ENCODE results near the gene SURF4. TPM values are rescaled to one million over a fixed set of nuclear protein-coding genes. Genes with fewer than 3 reads are reported as not detected.
A peak's percentile ranks its signal among the peaks of the same experiment; 100 is the strongest.

Gene SURF4
- total RNA-seq, 1 donor from 2014 or later, result 126 TPM

DNA sequence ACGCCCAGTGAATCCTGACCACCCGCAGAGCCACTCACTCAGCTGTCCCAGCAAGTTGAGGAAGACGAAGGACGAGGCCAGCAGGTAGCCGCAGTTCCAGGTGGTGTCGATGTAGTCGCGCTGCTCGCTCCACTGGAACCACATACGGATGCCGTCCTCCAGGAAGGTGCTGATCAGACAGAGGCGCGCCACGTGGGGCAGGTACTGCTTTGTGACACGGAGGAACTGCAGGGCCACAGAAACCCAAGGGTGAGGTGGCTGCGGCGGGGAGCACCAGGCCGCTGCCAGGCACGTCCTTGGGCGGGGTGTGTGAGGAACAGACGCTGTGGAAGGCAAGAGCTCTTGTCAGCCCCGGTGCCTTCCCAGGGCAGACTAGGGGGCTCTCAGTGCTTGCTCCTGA, 8.6 kb downstream of the SURF4 start:
- H3K4me1 ChIP-seq, result peaks cover 55% of the 10 kb centered on the region
- H3K36me3 ChIP-seq, result peaks cover 92% of the 10 kb centered on the region
- TF ChIP-seq, protein P1, sequence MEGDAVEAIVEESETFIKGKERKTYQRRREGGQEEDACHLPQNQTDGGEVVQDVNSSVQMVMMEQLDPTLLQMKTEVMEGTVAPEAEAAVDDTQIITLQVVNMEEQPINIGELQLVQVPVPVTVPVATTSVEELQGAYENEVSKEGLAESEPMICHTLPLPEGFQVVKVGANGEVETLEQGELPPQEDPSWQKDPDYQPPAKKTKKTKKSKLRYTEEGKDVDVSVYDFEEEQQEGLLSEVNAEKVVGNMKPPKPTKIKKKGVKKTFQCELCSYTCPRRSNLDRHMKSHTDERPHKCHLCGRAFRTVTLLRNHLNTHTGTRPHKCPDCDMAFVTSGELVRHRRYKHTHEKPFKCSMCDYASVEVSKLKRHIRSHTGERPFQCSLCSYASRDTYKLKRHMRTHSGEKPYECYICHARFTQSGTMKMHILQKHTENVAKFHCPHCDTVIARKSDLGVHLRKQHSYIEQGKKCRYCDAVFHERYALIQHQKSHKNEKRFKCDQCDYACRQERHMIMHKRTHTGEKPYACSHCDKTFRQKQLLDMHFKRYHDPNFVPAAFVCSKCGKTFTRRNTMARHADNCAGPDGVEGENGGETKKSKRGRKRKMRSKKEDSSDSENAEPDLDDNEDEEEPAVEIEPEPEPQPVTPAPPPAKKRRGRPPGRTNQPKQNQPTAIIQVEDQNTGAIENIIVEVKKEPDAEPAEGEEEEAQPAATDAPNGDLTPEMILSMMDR (IDR thresholded peaks at IDR 0.05), result no peak
- H3K9me3 ChIP-seq, result no peaks in the 10 kb centered on the region
- ATAC-seq (no peak), DNase-seq (peak; percentile 40)
- no peak overlapping the region for H3K4me3 ChIP-seq
- no peak overlapping the region for H3K27ac ChIP-seq
- H3K27me3 ChIP-seq (ENCODE audit: low read depth), result no peaks in the 10 kb centered on the region
- intact Hi-C loops (cut with DNase I), result no loop called here

DNA sequence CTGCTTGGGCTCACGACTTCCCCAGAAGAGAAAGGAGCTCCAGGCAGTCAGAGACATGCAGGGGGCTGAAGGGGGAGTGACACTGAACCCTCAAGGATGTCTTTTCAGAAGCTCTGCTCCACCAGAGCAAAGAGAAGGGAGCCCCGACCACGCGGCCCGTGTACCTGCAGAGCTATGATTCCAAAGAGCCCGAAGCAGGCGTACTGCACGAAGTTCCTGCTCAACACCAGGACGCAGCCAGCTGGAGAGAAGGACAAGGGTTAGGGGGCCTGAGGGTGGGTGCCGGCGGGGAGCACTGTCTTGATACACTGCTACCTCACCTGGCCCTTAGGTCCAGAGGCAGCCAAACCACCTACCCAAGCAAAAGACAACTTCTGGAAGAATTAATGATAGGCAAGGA, 9.4 kb downstream of the SURF4 start:
- no peak overlapping the region for H3K27ac ChIP-seq
- peak; percentile 36 for DNase-seq
- H3K4me1 ChIP-seq, result peaks cover 47% of the 10 kb centered on the region
- TF ChIP-seq, protein P1 (IDR thresholded peaks at IDR 0.05), result no peak
- peaks cover 96% of the 10 kb centered on the region for H3K36me3 ChIP-seq
- H3K4me3 ChIP-seq, result no peak overlapping the region
- H3K9me3 ChIP-seq, result no peaks in the 10 kb centered on the region
- intact Hi-C loops (cut with DNase I), result no loop called here
- no peaks in the 10 kb centered on the region for H3K27me3 ChIP-seq (ENCODE audit: low read depth)
- no peak for ATAC-seq

DNA sequence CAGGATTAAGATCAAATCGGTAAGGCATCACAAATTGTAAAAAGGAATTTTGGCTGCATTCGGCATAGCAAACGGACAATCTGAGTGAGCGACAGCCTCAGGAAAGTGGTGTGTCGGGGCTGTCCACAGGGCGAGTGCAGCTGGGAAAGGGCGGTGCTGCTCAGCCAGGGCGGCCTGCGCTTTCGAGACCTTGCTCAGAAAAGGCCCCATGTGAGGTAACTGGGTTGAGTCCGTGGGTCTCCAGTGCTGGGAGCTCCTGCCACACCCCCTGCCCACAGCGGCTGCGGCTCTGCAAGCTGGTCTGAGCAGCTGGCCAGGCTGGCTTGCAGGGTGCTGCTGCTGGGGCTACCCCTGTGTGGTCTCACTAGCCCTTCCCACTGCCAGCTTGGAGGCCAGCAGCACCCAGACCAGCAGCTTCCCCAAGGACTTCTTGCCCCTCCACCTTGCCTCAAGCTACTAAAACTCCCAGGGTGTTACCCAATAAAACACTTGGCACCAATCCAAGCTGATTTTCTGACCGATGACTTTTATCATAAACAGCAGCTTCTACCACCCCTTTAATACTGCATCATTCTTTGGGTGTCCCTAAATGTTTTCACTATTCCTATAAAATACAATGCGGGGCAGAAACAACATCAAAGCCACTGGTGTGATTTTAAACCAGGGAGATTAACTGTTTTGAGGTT, 13.4 kb downstream of the SURF4 start:
- DNase-seq, result peak; percentile 33
- Histone ChIP-seq H3K36me3 (peaks cover 99% of the 10 kb centered on the region), H3K4me1 (peaks cover 18% of the 10 kb centered on the region), H3K4me3 (no peak overlapping the region), H3K9me3 (no peaks in the 10 kb centered on the region), H3K27ac (no peak overlapping the region), H3K27me3 (ENCODE audit: low read depth) (no peaks in the 10 kb centered on the region)
- intact Hi-C loops (cut with DNase I), result no loop called here
- TF ChIP-seq, protein P1 (IDR thresholded peaks at IDR 0.05), result no peak
- ATAC-seq, result no peak

DNA sequence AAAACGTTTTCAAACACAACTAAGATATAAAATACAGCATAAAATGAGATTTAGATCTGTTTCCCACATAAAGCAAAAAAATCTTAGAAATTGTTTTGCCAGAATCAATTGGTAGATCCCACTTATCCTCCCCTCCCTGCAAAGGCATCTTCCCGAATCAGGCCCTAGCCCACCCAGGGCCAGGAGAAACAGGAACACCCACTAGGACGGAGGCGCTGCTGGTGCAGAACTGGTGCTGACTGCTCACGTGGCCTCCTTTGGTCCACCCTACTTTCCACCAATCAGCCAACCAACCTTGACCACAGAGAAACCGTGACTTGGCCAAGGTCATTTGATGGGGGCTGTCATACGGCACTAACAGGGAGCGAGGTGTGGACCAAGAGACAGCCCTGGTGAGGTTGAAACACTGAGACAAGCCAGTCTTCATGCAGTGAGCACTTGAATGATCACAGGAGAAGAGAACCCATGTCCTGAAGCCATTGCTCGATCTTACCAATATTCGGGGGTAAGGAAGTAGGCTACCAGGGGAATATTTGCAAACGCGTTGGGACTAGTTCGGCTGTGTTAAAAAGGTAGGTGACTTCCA, 14.3 kb downstream of the SURF4 start:
- H3K27ac ChIP-seq, result no peak overlapping the region
- H3K27me3 ChIP-seq (ENCODE audit: low read depth), result no peaks in the 10 kb centered on the region
- ATAC-seq (no peak), DNase-seq (peak; percentile 24)
- H3K4me3 ChIP-seq, result no peak overlapping the region
- H3K9me3 ChIP-seq, result no peaks in the 10 kb centered on the region
- peaks cover 90% of the 10 kb centered on the region for H3K36me3 ChIP-seq
- peaks cover 20% of the 10 kb centered on the region for H3K4me1 ChIP-seq
- intact Hi-C loops (cut with DNase I), result no loop called here
- TF ChIP-seq, protein P1 (IDR thresholded peaks at IDR 0.05), result no peak

DNA sequence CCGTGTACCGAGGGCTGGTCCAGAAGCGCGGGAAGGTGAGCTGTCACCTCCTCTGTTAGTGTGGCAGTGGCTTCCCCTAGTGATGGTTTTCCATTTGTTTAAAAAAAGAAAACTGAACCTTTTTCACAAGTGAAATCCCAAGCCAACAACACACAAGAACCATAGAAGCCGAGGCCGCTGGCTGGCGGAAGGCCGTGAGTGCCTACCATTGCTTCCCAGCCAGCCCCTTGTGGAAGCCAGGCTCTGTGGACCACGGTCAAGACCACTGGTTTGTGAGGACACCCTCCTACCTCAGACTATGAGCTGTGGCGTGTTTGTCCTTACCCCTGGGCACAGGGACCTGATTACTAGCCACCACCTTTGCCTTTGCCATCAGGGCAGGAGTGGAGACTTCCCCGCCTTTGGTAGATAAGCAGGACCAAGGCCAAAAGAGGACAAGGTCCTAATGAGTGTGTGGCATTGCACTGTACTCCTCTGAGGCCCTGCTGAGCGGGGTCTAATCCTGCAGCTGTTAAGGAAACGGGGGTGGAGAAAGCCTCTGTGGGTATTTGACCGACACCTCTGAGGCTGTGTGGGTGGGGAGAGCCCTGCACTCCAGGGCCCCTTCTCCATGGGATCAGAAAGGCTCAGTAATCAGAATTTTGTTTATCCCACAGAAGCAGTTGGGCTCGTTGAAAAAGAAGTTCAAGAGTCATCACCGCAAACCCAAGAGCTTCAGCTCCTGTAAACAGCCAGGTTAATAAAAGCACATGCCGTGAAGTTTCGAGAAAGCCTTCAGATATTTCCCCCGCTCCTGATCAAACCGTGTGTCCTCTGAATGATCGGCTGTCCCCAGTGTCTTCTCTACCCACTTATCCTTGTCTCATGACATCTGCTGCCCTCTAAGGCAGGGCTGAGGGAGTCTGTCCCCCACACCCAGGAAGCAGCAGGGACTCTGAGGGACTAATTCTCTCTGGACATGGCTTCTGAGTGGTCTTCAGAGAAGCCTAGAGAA, 15.2 kb downstream of the SURF4 start:
- TF ChIP-seq, protein P1 (IDR thresholded peaks at IDR 0.05), result no peak
- Histone ChIP-seq H3K36me3 (peaks cover 81% of the 10 kb centered on the region), H3K4me1 (peaks cover 21% of the 10 kb centered on the region), H3K9me3 (no peaks in the 10 kb centered on the region), H3K27ac (no peak overlapping the region), H3K27me3 (ENCODE audit: low read depth) (no peaks in the 10 kb centered on the region), H3K4me3 (no peak overlapping the region)
- DNase-seq, result peak; percentile 37
- ATAC-seq, result no peak
- intact Hi-C loops (cut with DNase I), result no loop called here

All from lower lobe of right lung (tissue), 2 donors.